GM21381 (cell line): Measurements from ENCODE around the gene PDE6B.
"Not testable (repeated sequence)": the region's sequence is repeated elsewhere in the genome, so short reads cannot be mapped to it uniquely, and the experiment has no call there.

Experiments
- ATAC-seq: cut with Tn5 transposase; IDR thresholded peaks from one replicate; pipeline ENCODE4 v1.9.1; 2021; ENCODE audit warnings: mild to moderate bottlenecking, moderate library complexity; ENCODE audit not compliant: unreplicated experiment

The PDE6B gene

DNA sequence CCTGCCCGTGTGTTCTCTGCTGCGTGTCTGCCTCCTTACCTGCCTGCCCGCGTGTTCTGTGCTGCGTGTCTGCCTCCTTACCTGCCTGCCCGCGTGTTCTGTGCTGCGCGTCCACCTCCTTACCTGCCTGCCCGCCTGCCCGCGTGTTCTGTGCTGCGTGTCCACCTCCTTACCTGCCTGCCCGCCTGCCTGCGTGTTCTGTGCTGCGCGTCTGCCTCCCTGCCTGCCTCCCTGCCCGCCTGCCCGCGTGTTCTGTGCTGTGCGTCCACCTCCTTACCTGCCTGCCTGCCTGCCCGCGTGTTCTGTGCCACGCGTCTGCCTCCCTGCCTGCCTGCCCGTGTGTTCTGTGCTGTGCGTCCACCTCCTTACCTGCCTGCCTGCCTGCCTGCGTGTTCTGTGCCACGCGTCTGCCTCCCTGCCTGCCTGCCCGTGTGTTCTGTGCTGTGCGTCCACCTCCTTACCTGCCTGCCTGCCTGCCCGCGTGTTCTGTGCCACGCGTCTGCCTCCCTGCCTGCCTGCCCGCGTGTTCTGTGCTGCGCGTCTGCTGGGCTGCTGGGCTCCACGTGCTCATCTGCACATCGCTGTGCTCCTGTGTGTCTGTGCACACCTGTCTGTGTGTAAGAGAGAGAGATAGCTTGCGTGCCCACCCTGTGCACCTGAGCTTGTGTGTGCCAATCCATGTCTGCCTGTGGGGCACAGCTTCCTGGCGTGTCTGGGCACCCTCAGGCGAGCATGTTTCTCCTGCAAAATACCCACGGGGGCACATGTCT lies 9.9 kb downstream of the PDE6B start:
- ATAC-seq, result not testable (repeated sequence)

DNA sequence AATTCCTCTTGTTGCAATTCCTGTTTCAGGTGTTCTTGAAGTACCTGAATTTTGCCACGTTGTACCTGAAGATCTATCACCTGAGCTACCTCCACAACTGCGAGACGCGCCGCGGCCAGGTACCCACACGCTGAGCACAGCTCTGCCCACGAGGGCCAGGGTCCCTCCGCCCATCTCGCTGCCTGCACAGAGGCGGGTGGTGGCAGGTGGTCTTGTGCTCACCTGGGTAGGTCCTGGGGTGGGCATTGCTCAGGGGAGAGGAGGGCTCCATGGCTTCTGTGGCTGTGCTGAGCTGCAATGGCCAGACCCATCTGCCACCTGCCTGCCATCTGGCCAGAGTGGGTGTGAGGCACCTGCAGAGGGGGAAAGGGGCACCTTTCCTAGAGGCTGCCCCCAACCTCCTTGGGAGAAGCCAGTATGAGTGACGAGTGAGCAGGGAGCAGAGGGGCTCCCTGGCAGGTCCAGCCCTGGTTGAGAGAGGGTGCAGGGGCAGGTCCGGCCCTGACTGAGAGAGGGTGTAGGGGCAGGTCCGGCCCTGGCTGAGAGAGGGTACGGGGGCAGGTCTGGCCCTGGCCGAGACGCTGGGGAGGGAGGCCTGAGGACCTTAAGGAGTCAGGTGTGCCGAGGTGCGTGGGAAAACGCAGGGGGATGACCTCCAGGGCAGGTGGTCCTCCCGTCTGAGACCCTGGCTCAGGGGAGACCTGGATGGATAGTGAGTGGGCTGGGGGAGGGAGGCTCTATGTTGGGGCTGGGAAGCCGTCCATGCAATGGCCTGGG lies 10.7 kb downstream of the PDE6B start:
- ATAC-seq, result no peak

DNA sequence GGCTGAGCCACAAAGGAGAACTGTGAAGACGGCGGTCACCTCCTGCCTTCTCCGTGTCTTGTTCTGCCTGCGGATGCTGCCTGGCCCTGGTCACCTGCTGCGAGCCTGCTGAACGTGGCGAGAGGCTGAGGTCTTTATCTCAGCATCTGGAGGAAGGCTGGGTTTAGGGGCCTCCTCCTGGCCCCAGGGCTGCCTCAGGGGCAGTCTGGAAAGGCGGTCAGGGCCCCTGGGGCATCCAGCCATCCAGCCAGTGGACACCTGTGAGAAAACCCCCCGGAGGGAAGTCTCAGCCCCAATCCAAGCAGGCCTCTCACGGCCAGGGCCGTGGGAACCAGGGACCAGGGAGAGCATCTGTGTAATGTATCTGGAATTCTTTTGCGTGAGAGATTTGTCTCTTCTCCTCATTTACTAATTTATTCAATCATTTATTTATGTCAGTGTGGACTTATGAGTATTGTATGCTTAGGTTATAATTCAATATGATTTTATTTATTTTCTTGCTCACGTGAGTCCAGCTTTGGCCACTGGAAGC lies 11.3 kb downstream of the PDE6B start:
- ATAC-seq, result no peak

DNA sequence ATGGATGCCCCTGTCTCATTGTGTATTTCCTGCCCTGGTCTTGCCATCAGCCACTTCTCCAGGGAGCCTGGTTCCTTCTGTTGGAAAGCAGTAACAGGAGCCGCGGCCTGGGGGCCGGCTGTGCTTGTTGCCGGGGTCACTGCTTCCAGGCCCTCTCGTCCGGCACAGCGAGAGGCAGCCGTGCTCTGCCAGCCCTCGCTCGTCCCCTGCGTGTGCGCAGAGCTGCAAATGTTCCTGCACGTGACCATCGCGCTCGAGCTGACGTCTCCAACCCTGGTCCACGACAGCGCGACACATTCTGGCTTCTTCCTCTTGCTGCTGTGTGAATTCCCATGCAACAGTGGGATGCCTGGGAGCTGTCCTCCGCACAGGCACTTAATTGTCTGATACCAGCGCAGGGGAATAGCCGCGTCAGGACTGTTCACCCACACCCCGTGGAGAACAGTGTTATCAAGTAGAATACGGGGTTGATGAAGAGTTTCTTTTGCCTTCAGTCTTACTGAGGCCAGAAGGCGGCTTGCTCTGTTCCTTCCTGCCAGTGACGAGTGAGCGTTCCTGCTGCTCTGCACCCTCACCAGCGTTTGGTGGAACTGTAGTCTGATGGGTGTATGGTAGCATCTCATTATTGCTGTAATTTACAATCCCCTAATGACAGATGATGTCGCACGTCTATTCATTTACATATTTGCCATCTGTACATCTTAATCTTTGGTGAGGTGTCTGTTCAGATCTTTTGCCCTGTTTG lies 12.3 kb downstream of the PDE6B start:
- ATAC-seq, result no peak

DNA sequence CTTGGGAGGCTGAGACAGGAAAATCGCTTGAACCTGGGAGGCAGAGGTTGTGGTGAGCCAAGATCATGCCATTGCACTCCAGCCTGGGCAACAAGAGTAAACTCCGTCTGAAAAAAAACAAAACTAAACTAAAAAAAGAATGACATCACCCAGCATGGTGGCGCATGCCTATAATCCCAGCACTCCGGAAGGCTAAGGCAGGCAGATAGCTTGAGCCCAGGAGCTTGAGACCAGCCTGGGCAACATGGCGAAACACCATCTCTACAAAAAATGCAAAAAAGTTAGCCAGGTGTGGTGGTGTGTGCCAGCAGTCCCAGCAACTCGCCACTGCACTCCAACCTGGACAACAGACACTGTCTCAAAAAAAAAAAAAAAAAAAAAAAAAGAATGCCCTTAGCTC lies 17.0 kb downstream of the PDE6B start:
- ATAC-seq, result not testable (repeated sequence)

DNA sequence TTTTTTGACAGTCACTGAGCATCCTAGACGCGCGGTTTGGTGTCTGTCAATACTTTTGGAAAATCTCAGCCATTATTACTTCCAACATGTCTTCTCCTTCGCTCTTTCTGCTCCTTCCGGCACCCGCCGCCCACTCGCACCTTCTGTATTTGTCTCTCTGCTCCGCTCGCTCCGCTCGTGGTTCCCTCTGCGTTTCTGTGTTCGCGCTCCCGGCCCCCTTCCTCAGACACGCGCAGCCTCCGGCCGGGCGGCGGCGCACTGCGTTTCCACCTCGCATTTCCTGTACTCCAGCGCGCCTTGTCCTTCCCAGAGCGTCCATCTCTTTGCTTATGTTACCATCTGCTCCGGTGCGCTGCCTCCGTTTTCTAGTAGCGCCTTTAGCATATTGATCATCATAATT lies 21.1 kb downstream of the PDE6B start:
- ATAC-seq, result no peak

DNA sequence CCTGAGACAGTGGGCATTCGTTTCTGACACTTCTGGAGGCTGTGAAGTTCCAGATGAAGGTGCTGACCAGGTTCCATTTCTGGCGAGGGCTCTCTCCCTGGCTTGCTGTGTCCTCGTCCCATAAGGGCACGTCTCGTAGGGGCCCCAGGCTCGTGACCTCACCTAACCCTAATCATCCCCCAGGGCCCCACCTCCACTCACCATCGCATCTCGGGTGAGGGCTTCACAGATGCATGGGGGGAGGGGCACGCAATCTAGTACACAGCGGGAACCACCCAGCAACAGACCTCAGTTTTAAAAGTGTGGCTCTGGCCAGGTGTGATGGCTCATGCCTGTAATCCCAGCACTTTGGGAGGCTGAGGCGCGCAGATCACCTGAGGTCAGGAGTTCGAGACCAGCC lies 22.1 kb downstream of the PDE6B start:
- no peak for ATAC-seq

DNA sequence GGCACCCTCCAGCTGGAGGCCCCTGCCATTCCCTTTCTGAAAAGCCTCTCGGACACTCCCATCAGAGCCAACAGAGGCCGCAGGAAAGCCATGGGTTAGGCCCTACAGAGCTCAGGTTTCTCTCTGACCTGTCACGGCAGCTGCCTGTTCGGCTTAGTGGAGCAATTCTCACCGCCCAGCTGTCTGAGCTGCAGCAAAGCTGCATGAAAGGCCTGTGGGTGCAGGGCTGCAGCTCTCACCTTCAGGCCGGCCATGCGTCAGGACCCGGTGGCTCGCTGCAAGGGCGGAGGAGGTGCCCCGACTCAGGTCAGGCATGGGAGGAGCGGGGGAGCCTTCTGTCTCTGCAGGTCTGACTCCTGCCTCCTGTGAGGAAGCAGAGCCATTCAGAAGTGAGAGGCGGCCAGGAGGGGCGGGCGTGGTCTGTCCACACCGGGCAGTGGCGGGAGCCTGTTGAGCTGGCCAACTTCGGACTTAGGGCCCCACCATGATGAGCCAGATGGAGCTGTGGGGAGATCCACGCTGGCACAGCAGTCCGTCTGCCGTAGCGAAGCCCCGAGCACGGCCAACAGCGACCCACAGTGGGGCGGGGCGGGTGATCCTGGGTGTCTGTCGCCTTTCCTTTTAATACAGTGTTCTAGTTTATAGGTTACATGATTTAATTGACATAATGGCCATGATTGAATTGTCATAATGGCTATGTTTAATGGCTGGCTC lies 23.4 kb downstream of the PDE6B start:
- ATAC-seq, result no peak

DNA sequence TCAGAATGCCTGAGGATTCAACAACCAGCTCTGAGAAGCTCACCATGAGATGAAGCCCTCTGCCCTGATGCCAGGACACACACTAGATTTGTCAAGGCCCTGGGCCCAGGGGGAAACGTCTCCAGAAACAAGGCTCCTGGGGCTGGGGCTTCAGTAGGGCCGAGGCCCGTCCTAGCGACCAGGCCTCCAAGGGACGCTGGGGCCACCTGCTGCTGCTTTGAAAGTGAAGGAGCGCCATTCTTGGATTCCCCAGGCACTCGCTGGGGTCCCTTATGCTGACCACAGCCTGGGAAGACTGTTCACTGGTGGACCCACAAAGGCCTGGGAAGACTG lies 23.9 kb downstream of the PDE6B start:
- no peak for ATAC-seq

DNA sequence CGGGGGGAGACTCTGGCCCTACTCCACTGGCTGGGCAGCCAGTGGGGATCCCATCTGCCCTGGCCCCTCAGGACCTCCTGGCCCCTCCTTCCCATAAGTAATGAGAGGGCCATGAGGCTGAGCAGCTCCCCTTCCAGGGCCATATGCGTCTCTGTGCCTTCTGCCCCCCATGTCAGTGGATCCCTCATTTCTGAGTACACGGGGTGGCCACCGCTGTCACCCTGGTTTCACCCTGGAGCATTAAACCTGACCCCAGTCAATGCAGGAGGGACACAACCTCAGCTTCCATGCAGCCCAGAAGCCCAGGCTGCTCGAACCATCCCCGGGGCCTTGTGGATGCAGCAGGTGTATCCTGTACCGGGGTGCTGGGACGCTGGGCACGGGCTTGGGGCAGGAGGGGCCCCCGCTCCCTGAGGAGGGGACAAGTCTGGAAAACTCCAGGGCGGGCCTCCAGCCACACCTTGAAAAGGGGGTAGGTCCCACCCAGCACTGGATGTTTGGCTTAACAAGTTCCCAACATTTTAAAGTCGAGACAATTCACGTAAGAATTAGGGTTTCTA lies 24.5 kb downstream of the PDE6B start:
- ATAC-seq, result no peak

DNA sequence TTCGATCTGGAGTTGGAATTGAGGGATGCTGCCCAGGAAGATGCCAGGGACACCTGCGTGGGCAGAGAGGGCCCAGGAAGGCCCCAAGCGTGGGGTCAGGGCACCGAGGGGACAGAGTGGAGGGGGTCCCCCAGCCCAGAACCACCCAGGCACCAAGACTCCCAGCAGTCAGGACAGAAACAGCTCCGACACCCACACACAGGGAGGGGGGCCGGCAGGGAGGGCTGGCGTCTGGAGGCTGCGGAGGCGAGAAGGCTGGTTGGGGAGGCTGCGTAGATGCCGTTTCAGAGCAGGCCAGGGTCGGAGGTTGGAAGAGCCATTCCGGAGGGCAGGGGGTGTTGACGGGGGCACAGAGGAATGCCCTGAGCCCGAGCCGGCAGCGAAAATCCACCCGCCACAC lies 25.1 kb downstream of the PDE6B start:
- no peak for ATAC-seq

DNA sequence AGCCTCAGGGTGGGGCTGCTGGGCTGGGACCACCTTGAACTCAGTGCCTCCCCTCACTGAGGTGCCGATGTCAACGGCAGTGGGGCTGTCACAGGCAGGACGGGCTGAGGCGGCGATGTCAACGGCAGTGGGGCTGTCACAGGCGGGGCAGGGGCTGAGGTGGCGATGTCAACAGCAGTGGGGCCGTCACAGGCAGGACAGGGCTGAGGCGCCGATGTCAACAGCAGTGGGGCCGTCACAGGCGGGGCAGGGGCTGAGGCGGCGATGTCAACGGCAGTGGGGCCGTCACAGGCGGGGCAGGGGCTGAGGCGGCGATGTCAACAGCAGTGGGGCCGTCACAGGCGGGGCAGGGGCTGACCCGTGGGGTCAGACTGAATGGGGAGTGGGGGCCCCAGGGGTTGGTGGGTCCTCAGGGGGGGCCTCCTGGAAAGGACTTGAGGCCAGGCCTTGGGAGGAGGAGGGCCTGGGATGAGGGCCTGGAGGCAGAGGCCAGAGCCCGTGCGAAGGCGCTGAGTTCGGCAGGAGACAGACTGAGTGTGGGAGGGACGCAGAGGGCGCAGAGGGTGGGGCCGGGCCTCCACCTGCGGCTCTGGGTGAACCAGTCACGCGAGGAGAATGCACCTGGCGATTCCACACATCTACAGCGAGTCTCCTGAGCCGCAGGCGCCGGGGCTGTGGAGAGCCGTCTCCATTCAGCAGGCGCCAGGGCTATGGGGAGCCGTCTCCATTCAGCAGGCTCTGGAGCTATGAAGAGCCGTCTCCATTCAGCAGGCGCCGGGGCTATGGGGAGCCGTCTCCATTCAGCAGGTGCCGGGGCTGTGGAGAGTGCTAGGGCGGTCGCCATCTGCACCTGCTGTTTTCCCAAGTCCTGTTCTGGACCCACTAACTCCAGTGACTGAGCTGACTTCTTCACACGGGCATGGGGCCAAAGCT lies 25.8 kb downstream of the PDE6B start:
- ATAC-seq, result no peak

DNA sequence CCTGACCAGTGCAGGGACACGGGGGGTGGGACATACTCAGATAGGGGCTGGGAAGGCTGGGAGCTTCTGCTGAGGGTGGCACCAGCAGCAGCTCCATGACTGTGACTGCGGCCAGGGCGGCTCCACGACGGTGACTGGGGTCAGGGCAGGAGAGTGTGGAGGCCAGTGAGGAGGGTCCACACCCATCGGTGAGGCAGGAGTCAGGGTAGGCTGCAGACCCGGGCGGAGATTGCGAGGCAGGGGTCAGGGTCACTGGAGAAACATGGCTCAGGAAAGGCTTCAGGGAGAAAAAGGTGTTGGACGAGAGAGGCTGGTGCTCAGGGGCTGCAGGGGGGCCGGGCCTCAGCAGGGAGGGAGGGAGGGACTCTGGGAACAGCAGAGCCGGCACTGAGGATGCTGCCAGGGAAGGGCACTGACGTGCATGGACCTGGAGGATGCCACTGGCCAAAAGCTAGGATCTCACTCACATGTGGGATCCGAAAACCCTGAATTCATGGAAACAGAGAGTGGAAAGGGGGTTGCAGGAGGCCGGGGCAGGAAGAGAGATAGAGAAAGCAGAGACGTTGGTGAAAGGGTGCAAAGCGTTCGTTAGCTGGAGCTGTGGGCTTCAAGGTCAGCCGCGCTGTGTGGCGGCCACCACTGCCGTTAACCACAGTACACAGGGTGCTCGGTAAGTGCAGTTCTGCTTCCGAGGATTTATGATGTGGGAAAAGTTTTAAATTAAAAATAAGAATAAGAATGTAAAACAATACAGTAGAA lies 26.7 kb downstream of the PDE6B start:
- no peak for ATAC-seq

DNA sequence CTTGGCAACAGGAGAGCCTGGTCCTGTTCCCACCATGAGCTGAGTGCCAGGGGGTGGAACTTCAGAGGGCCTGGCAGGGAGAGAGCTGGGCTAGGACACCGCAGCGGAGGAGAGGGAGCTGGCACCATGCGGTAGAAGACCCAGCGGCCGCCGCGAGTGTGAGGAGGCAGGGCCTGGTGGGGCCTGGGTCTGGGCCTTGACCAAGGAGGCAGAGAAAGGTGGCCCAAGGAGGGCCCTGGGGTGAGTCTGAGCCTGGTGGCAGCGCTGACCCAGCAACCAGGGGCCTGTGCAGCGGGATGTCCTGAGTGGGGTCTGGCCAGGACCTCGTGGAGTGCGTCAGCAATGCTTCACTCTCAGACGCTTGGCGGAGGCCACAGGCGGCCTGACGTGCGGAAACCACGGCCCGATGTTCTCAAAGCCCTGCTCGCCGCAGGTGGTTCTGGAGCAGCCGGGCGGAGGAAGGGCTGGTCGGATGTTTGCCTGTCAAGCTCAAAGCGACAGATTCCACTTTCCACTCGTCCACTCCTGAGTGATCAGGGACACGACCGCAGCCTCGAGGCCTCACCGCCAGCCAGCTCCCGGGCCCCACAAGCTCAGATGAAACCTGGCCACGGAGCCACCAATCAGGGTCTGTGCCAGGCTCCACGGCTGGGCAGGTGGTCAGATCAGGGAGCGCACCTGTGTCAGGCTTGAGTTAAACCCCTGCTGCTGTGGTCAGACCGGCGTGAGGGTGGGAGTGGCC lies 27.9 kb downstream of the PDE6B start:
- no peak for ATAC-seq

DNA sequence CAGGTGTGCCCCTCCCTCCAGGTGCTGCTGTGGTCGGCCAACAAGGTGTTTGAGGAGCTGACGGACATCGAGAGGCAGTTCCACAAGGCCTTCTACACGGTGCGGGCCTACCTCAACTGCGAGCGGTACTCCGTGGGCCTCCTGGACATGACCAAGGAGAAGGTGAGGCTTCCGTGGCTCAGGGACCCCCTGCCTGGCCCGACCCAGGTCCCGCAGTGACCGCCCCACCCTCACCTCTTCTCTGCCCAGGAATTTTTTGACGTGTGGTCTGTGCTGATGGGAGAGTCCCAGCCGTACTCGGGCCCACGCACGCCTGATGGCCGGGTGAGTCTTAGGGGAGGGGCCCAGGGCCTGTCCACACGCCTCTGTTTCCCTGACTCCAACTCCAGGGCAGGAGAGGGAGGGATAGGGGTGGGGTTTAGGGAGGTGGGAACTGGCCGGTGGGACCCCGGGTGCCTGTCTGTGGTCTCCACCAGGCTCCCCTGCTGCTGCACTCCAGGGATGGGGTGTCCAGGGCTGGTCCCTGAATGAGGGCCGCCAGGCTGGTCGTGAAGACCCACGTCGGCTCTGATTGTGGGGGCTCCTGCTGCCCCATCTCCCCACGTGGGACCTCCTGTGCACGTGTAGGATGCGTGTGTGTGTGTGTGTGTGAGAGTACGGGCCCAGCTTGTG lies 28.6 kb downstream of the PDE6B start:
- no peak for ATAC-seq

DNA sequence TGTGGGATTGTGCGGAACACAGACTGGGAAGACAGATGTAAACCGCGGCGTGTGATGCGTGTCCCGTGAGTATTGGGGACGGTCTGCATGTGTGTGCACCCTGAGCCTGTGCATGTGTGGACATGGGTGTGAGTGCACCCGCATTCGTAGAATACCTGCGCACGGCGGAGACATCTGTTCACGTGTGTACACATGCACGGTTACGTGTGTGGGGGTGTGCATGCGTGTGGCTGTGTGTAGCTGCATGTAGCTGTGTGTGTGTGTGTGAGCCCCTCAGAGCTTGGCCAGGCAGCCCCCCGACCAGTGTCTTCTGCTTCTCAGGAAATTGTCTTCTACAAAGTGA lies 29.1 kb downstream of the PDE6B start:
- ATAC-seq, result no peak

DNA sequence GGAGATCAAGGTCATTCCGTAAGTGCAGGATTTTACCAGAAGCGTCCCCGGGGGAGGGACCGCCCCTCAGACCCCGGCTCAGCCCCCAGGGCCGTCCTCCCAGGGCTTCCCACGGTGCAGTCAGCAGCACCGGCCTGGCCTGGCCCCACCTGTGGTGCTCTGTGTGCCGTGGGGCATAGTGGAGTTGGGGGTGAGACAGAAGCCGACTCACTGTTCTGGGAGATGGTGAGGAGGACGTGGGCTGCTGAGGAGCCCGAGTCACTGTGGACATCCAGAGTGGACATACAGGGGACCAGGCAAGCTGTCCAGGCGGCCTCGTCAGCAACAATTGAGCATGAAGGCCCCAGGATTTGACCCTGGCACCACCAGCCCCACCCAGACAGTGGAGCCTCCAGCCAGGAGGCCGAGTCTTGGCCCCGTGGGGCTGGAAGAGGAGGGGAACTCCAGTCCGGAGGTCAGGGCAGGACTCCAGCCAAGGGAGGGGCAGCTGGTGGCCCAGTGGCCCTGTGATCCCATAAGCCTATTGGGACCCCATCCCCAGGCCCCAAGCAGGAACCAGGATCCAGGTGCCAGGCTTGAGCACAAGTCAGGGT lies 29.6 kb downstream of the PDE6B start:
- ATAC-seq, result no peak
